A549 (cell line): Measurements from ENCODE around the gene IRX2. TPM values are rescaled to one million over a fixed set of nuclear protein-coding genes. Genes with fewer than 3 reads are reported as not detected.
A peak's percentile ranks its signal among the peaks of the same experiment; 100 is the strongest.

Source experiments
- ATAC-seq, 2 experiments: fragments of 200-7000 bp in 1 of 2; fragments of >200 bp in 1 of 2; cut with Nextera tagmentation in 1 of 2; cut with Tn5 transposase in 1 of 2; 3 replicates each; pipeline versions ENCODE4 v1.8.0 to v1.9.1; 2018 to 2020; ENCODE audit warnings: mild to moderate bottlenecking in 1 of 2, moderate library complexity in 1 of 2
- CTCF ChIA-PET: fragments of 300-600 bp; sonication (Branson Sonifier 250); formaldehyde crosslinking; extraction: SDS; loops from one replicate; lab custom pipeline; 2021; ENCODE audit warnings: antibody characterized with exemption, inconsistent platforms; lab: Yijun Ruan, JAX
- POLR2A ChIA-PET: fragments of 350-600 bp; formaldehyde crosslinking; extraction: SDS; loops from one replicate; lab custom pipeline; 2021; ENCODE audit warnings: antibody characterized with exemption, inconsistent platforms; lab: Yijun Ruan, JAX
- DNase-seq, 2 experiments: peaks; one replicate each; pipeline versions ENCODE4 v3.0.0 to v3.0.0-alpha.2; 2011 to 2016; ENCODE audit warnings: low read depth in 1 of 2, low spot score in 1 of 2
- FAIRE-seq: peaks from 2 replicates; lab custom pipeline; 2011; peaks lifted over from hg19 to GRCh38; lab: Jason Lieb, UNC
- H3K27ac ChIP-seq, 2 experiments: fragments of >200 bp; sonication (Bioruptor Twin); formaldehyde crosslinking; 3 replicates each; pipeline ENCODE4 v1.5.1; 2016 to 2017
- H3K4me1 ChIP-seq: fragments of >200 bp; sonication (Bioruptor Twin); formaldehyde crosslinking; 3 replicates; pipeline ENCODE4 v1.6.1; 2016
- H3K4me2 ChIP-seq: fragments of >200 bp; sonication (Bioruptor Twin); formaldehyde crosslinking; 3 replicates; pipeline ENCODE4 v1.6.1; 2016
- H3K4me3 ChIP-seq: fragments of >200 bp; sonication (Bioruptor Twin); formaldehyde crosslinking; 3 replicates; pipeline ENCODE4 v1.5.1; 2016
- H3K9me3 ChIP-seq: fragments of >200 bp; sonication (Bioruptor Twin); formaldehyde crosslinking; 3 replicates; pipeline ENCODE4 v1.6.1; 2016
- CBX8 ChIP-seq: fragments of 200-600 bp; sonication (generic); IDR thresholded peaks from 2 replicates; pipeline ENCODE4 v1.6.1; 2016
- CEBPB ChIP-seq, 2 experiments: fragments of >200 bp in 1 of 2; sonication (Bioruptor Twin) in 1 of 2; formaldehyde crosslinking in 1 of 2; IDR thresholded peaks; 2 replicates each; pipeline ENCODE4 v1.6.1; 2012 to 2016
- EHMT2 ChIP-seq: fragments of 200-600 bp; sonication (generic); IDR thresholded peaks from 2 replicates; pipeline ENCODE4 v1.6.1; 2016; ENCODE audit warnings: antibody characterized with exemption, low read depth, mild to moderate bottlenecking, moderate library complexity
- HOXB13 ChIP-seq: fragments of 250-450 bp; sonication (Bioruptor Pico); IDR thresholded peaks from 2 replicates; pipeline ENCODE4 v1.5.0; 2020; ENCODE audit warnings: low read depth, mild to moderate bottlenecking, moderate library complexity
- HOXB5 ChIP-seq: fragments of 250-450 bp; sonication (Bioruptor Pico); IDR thresholded peaks from 2 replicates; pipeline ENCODE4 v1.5.0; 2020; ENCODE audit warnings: mild to moderate bottlenecking, moderate library complexity
- KDM1A ChIP-seq: fragments of 200-600 bp; sonication (generic); IDR thresholded peaks from 2 replicates; pipeline ENCODE4 v1.6.1; 2016; ENCODE audit warnings: low read depth, mild to moderate bottlenecking
- MAFK ChIP-seq: fragments of 450-650 bp; IDR thresholded peaks from 2 replicates; pipeline ENCODE4 v1.6.1; 2014; ENCODE audit not compliant: partially characterized antibody
- MAZ ChIP-seq: fragments of 150-350 bp; IDR thresholded peaks from 2 replicates; pipeline ENCODE4 v1.6.1; 2014; ENCODE audit warnings: antibody characterized with exemption, low read depth, low read length, borderline replicate concordance
- MYC ChIP-seq: IDR thresholded peaks from 2 replicates; pipeline ENCODE4 v1.6.1; 2012; ENCODE audit warnings: mild to moderate bottlenecking, inconsistent platforms, low read length, improper control_type of control experiment, borderline replicate concordance
- NR3C1 ChIP-seq: fragments of >200 bp; sonication (Bioruptor Twin); formaldehyde crosslinking; IDR thresholded peaks from 3 replicates; pipeline ENCODE4 v1.6.1; 2017
- POLR2A ChIP-seq: IDR thresholded peaks from 2 replicates; pipeline ENCODE4 v1.6.1; 2012; ENCODE audit warnings: mild to moderate bottlenecking, low read length
- POLR2AphosphoS2 ChIP-seq: conservative IDR thresholded peaks from 2 replicates; pipeline ENCODE4 v1.6.1; 2012; ENCODE audit warnings: low read length, improper control_type of control experiment, inconsistent platforms
- SMC3 ChIP-seq: fragments of >200 bp; sonication (Bioruptor Twin); formaldehyde crosslinking; IDR thresholded peaks from 3 replicates; pipeline ENCODE4 v1.6.1; 2018; ENCODE audit warnings: inconsistent platforms
- ZNF302 ChIP-seq: fragments of 250-450 bp; sonication (Bioruptor Pico); IDR thresholded peaks from 2 replicates; pipeline ENCODE4 v1.9.0; 2021; ENCODE audit warnings: inconsistent platforms, mild to moderate bottlenecking, moderate library complexity
- ZSCAN20 ChIP-seq: fragments of 250-450 bp; sonication (Bioruptor Pico); IDR thresholded peaks from 2 replicates; pipeline ENCODE4 v1.8.0; 2022; ENCODE audit warnings: mild to moderate bottlenecking, moderate library complexity
- WGBS: methylation state at CpG from one replicate; pipeline ENCODE4 v1.1.6; 2017; ENCODE audit errors: missing lambda C conversion rate; 5-methylcytosine and 5-hydroxymethylcytosine counted together
- polyA plus RNA-seq, 4 experiments: library from polyadenylated mRNA; depleted of rRNA in 3 of 4; stranded (reverse); fragments of >200 nt; fragmentation: RNase III in 1 of 4; extraction: RNeasy Plus Mini Kit Qiagen cat#74134 plus additional on column Dnase treatment in 1 of 4; gene quantifications; 2 replicates in 3 of 4; 3 replicates in 1 of 4; pipeline ENCODE4 v1.2.3, GENCODE V29; 2011 to 2017
- TF ChIP-seq, protein P1 (sequence below): fragments of 150-350 bp; IDR thresholded peaks from 2 replicates; pipeline ENCODE4 v1.6.1; 2014; ENCODE audit warnings: low read depth, mild to moderate bottlenecking, low read length
- TF ChIP-seq, protein P2 (sequence below): fragments of 250-450 bp; sonication (Bioruptor Pico); IDR thresholded peaks from 2 replicates; pipeline ENCODE4 v1.5.0; 2021; ENCODE audit warnings: mild to moderate bottlenecking, moderate library complexity, borderline replicate concordance

IRX2 gene
- polyA plus RNA-seq, 2 of the 4 experiments (the other 2 are of a cell fraction), result 0.30 to 0.67 TPM

DNA sequence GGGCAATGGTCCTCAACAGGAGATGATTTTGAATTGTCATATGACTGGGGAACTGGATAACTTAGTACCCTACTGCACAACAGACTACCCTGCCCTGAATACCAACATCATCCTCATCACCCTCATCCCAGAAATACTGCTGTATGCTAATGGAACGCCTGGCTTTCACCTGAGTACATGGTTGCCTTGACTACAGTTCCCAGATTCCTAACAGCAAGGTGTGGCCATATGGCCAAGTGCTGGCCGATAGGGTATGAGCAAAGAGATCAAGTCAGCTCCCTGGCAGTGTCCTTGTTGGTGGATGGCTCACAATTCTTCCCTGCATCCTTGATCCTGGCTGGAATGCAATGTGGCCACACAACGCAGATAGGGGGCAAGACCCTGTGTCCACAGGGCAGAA, 31.2 kb upstream of the IRX2 start:
- H3K27ac ChIP-seq, result no peak overlapping the region
- FAIRE-seq, result no peak
- CTCF ChIA-PET, result no interaction called here
- DNase-seq, result no peak
- H3K9me3 ChIP-seq, result no peaks in the 10 kb centered on the region
- H3K4me1 ChIP-seq, result no peaks in the 10 kb centered on the region
- no peak for TF ChIP-seq ZSCAN20 (CRISPR knock-in tag)
- no peak for TF ChIP-seq POLR2A
- TF ChIP-seq NR3C1, result no peak
- TF ChIP-seq CEBPB (IDR thresholded peaks at IDR 0.05), result no peak
- no peak overlapping the region for H3K4me3 ChIP-seq
- POLR2A ChIA-PET, result no interaction called here
- 0% methylated on average over 2 of the region's 3 CpGs for WGBS
- no peak overlapping the region for H3K4me2 ChIP-seq
- no peak for ATAC-seq

DNA sequence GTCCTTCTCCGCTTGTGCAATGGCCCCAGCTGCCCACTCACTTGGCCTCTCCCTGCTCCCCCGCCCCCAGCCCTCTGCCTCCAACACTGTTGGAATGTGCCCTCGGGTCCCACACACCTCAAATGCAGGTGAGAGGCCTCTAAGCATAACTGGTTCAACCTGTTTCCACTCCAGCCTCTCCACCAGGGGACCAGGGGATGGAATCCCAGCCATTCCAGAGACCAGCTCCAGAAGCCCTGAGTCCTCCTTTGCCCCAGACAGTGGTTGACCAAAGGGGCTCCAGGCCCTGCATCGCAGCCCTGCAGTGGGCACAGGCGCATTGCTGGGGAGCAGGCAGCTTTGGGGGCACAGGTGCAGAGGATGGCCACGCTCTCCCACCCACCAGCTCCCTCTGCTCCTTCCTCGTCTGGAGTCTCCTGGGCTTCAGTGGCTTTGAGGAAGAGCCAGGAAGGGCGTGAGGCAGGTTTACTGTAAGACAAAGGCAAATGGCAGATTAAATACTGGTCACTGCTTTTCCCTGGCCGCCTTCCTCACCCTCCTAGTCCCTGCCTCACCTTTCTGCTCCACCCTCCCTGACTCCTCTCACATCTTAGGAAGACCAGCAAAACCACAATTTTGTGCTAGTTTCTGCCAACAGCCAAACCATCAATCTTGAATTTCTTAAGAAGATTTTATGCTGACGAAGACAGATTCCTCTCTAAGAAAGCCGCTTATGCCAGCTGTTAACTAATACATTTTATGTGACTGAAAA, 29.1 kb upstream of the IRX2 start:
- H3K27ac ChIP-seq, result no peak overlapping the region
- H3K4me3 ChIP-seq, result no peak overlapping the region
- ChIA-PET CTCF (no interaction called here), POLR2A (no interaction called here)
- 3% methylated on average over 10 of the region's 11 CpGs for WGBS
- ATAC-seq (no peak), FAIRE-seq (no peak), DNase-seq (no peak)
- TF ChIP-seq MAFK (peak; percentile 71), ZNF302 (CRISPR knock-in tag) (no peak)
- H3K9me3 ChIP-seq, result no peaks in the 10 kb centered on the region
- no peaks in the 10 kb centered on the region for H3K4me1 ChIP-seq
- no peak overlapping the region for H3K4me2 ChIP-seq

DNA sequence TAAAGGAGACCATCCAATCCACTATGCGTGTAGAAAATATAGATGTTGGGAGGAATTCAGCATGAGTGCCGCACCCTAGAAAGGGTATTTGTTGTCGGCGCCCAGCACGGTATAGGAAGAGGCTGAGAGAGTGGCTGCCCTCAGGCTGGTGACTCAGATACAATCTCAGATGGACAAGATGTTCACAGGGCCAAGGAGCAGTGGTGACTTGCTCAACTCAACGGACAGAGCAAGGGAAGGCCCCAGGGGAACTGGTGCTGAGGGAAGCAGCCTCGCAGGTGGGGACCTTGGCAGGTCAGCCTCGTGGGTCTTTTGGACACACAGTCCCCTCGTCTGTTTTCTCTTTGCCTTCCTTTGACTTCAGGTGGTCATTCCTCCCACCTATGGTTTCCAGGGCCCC, 28.0 kb upstream of the IRX2 start:
- CTCF ChIA-PET, result interaction anchor here (0.9 kb wide), 1 partner anchor 11 kb away, joined by 4 read pairs; no protein-coding TSS in a partner anchor
- no peak for FAIRE-seq
- DNase-seq, result no peak
- H3K4me3 ChIP-seq, result no peak overlapping the region
- no peaks in the 10 kb centered on the region for H3K4me1 ChIP-seq
- no peaks in the 10 kb centered on the region for H3K9me3 ChIP-seq
- POLR2A ChIA-PET, result no interaction called here
- no peak overlapping the region for H3K27ac ChIP-seq
- TF ChIP-seq, protein P1, sequence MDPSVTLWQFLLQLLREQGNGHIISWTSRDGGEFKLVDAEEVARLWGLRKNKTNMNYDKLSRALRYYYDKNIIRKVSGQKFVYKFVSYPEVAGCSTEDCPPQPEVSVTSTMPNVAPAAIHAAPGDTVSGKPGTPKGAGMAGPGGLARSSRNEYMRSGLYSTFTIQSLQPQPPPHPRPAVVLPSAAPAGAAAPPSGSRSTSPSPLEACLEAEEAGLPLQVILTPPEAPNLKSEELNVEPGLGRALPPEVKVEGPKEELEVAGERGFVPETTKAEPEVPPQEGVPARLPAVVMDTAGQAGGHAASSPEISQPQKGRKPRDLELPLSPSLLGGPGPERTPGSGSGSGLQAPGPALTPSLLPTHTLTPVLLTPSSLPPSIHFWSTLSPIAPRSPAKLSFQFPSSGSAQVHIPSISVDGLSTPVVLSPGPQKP, result no peak
- no peak for TF ChIP-seq MAZ
- no peak for TF ChIP-seq KDM1A
- no peak for TF ChIP-seq HOXB13 (CRISPR knock-in tag)
- no peak for TF ChIP-seq HOXB5 (CRISPR knock-in tag)
- TF ChIP-seq POLR2AphosphoS2, result no peak
- no peak for TF ChIP-seq CBX8
- no peak for TF ChIP-seq SMC3
- no peak for TF ChIP-seq MAFK
- no peak for TF ChIP-seq EHMT2
- no peak for TF ChIP-seq MYC
- TF ChIP-seq NR3C1, result no peak
- TF ChIP-seq, protein P2, sequence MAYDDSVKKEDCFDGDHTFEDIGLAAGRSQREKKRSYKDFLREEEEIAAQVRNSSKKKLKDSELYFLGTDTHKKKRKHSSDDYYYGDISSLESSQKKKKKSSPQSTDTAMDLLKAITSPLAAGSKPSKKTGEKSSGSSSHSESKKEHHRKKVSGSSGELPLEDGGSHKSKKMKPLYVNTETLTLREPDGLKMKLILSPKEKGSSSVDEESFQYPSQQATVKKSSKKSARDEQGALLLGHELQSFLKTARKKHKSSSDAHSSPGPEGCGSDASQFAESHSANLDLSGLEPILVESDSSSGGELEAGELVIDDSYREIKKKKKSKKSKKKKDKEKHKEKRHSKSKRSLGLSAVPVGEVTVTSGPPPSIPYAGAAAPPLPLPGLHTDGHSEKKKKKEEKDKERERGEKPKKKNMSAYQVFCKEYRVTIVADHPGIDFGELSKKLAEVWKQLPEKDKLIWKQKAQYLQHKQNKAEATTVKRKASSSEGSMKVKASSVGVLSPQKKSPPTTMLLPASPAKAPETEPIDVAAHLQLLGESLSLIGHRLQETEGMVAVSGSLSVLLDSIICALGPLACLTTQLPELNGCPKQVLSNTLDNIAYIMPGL, result no peak
- no peak for ATAC-seq
- 21% methylated on average over 9 of the region's 9 CpGs for WGBS
- H3K4me2 ChIP-seq, result no peak overlapping the region
